Measurements from ENCODE around the gene GPD2.

The GPD2 gene

DNA sequence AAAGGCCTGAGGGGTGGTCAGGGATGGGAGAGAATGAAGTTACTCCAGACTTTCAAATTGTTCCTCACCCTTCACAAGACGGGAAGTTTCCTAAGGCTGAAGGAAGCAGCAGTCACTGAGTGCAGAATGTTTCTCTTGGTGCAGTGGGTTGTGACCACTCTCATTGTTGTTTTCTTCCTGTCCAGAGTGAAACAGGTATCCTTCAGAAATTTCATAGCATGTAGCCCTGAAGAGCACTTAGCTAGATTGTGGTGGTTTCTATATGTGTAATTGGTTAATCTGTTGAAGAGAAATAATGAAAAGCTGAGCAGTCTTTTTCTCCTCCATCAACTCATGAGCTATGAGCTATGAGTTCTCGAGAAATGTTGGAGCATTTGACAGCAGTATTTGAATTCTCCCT, 96.8 kb downstream of the GPD2 start:
- no peak for DNase-seq (ENCODE audit: low spot score)

DNA sequence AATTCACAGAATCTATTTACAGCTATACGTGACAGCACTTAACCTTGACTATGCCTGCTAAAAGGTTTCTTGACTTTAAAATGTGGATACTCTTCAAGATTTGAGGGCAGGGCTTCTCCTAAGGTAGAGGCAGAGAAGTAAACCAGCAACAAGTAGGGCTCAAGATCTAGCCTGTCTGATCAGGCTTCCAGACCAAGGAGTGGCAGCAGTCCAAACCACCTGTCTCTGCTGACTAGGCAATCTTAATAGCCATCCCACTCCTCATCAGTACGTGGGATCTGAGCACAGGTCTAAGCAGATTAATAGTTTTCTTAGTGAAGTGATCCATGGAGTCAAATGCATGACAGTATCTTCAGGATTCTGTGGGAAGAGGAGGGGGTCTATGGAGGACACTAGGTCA, 100.4 kb downstream of the GPD2 start:
- DNase-seq (ENCODE audit: low spot score): no peak

DNA sequence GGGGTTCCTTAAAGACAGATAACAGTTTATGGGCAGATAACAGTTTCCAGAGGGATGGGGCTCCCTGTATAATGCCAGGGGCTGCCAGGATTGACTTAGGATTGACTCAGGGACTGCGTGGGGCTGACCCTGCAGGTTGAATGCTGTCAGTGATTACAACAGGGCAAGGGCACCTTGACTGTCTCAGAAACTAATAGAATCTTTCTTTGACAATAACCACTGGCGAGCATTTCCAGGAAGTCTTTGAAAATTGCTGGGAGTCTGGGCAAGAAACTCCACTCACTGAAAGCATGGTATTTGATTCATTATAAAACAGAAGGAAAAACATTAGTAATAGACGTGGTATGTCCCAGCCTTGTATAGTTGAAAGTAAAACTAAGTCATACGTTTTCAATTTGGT, 101.0 kb downstream of the GPD2 start:
- DNase-seq (ENCODE audit: low spot score): no peak

DNA sequence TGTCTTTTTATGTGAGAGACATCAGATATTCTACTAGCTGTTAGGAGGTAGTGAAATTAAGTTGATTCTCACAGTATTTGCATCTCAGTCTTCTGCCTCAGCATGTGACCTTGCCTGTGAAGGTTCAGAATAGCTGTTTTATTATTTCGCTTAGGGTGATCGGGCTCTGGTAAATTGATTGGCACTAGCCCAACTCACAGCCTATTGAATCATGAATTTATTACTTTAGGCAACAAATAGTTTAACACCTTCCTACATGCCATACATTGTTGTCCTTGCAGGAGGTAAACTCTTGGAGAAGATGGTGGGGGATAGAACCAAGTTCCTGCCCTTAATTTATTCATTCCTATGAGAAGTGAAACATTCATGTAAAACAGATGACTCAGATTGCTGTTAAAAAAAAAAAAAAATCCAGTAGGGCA, 101.9 kb downstream of the GPD2 start:
- DNase-seq (ENCODE audit: low spot score): no peak

DNA sequence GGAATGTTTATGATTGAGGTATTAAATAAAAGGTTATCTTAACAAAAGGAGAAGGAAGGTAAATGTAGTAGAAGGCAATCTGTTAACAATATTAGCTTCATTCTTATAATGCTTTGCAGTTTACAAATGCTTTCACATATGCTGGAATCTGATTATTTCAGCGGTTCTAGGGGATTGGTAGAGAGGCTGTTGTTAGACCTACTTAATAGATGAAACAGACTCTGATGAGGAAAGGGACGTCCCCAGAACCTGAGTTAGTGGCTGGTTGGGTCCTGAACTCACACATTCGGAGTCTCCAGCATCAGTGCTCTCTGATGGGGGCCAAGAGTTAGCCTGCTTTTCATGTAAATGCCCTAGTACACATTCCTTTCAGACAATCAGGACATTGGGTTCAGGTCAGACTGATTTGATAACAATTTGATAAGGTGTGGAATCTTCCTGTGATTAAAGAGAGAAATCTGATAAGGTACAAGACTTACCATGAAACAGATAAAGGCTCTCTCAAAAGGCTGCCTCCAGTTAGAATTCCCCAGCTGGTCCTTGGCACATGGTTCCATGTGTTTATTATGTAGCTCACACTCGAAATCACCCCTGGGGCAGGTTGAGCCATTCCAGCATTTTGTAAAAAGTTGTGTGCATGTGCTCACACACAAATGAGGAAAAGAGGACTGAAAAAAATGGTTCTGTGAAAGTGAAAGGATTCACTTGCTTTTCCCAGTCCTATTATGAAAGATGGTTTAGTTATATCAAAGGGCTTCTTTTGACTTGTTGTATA, 103.1 kb downstream of the GPD2 start:
- no peak for DNase-seq (ENCODE audit: low spot score)

DNA sequence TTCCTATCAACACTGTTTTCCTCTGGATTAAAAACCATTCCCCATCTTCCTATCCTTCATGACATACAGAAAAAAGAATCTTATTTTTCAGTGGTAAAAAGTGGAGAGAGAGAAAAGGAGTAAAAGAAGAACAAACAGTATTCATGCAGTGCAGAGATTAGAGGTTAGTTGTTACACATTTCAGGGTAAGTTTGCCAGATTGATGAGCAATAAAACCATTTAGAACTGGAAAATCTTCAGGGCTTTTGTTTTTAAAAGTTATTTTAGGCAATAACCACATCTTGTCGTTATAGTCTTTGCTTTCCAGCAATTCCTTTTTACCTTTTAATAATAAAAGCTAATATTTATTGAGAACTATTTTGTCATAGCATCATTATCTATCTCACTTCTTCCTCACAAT, 104.5 kb downstream of the GPD2 start:
- DNase-seq (ENCODE audit: low spot score): no peak

DNA sequence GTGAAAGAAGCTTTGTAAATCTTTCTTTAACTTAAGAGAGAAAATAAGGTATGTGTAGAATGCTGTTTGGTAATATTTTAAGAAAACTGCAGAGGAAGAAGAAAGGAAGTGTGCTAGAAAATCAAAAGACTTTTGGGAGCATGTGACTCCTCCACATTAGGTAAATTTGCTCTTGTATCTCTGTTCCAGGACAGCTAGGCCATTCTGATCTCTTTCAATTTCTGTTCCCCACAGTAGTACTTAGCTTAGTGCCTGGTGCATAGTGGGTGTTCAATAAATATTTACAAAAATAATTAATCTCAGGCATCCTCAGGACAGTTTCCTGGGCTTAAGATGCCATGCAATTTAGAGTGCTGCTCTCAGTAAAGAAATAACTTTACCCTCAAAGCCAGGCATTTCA, 105.0 kb downstream of the GPD2 start:
- DNase-seq (ENCODE audit: low spot score): no peak

DNA sequence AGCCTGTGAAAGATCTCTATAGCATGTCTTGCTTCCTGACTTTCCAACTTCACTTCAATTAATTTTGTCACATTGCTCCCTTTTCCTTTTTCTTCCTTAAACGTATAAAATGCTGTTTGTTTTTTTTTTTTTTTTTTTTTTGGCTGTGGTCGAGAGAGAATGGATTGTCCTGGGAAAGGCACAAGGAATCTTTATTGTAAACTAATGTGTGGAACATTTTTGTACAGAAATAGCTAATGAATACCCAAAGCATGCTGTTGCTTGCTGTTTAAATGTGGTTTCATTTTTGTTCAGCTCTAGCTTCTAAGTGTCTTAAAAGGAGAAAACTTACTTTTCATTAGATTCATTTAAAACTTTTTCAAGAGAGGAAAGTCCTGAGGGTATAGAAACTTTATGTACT, 105.5 kb downstream of the GPD2 start:
- no peak for DNase-seq (ENCODE audit: low spot score)

DNA sequence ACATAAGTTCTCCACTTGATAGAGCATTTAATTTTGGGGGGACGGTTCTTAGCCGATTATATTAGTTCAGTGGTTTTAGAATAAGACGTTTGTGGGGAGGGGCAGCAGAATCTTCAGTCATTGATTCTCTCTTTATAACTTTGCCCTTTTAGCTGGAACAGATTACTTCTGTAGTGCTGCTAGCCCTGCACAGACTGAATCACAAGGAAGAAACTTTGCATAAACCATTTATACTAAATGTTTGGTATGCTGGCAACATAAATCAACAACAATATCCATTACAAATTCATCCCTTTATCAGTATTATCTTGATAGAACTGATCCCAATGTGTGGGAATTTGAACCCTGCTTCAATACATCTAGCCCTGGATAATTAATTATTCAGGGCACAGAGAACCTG, 112.2 kb downstream of the GPD2 start:
- no peak for DNase-seq (ENCODE audit: low spot score)

DNA sequence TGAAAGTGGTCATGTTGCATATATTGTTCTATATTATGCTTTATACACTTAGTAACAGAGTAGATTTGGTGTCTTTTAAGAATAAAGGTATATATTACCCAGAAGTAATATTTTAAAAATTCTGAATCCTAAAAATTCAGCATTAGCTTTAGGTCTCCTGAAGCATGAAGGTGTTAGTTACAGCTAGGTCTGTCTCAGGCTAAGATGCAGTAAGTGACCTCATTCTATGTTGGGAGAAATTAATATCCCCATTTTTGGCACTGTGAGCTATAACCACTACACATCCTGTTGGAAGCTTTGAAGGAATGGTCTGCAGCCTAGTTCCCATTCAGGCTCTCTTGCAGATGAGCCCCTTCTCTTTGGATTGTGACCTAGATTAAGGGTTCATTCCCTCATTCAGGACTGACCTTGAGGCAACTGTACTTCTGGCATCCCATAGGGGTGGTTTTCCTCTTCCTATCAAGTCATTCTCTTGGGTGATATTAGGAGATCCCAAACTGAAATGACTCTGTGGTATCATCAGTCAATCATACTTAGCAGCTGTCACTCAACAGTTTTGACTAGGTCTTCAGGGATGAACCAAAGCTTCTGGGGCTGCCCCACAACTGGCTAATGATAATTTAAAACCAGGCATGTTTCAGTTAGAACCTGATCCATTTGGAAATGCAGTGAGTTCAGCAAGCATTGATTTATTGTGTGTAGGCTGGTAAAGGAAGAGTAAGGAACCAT, 117.7 kb downstream of the GPD2 start:
- no peak for DNase-seq (ENCODE audit: low spot score)

DNA sequence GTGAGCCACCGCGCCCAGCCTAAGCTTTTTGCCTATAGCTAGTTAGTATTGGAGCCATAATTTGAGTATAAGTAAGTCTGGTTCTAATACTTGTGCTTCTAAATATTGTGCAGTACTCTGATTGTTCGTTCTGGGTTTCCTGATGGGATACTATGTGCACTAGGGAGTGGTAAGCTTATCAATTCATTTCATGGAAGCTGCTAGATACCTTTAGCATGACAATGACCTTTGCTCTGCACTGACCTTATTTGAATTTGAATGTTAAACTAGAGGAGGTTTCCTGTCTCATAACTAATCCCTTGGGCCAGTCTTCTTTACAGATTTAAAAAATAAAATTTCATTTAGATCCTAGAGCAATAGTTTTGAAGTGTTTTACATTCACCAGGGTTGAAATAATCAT, 125.1 kb downstream of the GPD2 start:
- no peak for DNase-seq (ENCODE audit: low spot score)

DNA sequence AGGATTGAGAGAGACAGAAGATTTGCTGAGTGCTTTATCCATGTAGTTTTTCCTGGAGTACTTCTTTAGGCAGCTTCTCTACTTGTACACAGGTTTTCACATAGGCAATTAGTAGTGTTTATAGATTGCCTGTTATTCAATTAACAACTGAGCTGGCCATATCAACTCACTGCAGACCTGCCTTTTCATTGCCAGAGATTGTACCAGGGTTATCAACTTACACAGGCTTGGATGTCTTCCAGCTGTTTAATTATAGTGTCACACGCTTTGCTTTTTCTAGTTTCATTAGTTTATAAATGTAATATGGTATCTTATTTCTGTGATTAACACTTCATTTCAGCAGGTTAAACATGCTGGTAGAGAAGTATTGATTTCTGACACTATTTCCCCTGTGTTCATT, 125.9 kb downstream of the GPD2 start:
- DNase-seq (ENCODE audit: low spot score): no peak

DNA sequence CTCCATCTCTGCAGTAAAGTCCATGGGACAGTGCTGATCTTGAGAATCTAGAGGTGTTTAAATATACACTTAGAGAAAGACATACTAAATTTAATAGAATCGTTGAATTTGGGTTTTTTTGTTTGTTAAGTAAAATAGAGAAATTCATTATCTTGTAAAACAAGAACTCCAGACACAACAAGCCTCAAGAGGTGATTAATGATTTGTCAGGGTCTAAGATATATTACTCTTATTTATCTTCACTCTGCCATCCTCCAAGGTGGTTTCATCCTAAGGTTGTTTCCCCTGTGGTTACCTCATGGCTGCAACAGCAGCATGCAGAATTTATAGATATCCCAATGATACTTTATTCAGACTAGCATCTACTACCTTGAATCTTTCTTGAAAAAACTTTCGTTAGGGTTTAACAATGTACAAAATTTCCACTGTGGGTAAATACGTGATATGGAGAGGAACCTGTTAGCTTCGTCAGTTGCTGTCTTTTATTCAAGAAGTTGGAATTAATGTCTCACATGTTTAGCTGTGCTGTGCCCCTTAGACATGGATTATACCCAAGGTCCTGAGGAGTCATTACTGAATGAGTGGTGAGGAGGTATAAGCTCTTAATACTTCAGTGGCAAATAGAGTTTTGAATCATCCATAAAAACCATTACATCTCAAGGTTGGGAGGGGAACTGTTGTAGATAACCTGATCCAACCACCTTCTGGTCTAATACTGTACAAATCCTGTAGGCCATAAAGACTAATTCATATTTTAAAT, 128.0 kb downstream of the GPD2 start:
- DNase-seq (ENCODE audit: low spot score): no peak

DNA sequence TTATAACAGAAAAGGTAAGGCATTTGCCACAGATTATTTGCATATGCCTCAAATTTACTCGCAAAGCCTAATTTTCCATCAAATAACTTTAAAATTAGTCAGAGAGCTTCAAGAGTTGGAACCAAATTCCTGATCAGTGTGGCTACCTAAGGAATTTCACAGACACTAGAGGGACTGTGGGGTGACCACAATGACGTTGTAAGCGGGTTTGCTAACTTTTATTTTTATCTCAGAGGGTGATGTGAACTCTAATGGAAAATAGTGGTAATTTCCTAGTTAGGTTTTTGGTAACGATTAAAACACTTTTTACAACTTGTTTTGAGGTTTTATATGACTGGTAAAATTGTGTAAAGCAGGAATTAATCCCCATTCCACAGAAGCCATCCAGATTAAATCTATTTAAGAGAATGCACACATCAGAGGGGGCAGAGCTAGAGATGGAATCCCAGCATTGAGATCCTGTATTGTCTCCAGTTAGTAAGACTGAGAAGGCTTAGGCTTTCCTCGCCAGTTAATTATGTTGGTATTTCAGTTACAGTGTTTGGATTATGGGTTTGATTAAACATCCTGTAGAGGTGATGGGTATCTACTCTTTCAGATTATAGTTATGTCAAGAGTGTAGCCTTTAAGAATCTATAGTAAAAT, 129.0 kb downstream of the GPD2 start:
- DNase-seq (ENCODE audit: low spot score): no peak

DNA sequence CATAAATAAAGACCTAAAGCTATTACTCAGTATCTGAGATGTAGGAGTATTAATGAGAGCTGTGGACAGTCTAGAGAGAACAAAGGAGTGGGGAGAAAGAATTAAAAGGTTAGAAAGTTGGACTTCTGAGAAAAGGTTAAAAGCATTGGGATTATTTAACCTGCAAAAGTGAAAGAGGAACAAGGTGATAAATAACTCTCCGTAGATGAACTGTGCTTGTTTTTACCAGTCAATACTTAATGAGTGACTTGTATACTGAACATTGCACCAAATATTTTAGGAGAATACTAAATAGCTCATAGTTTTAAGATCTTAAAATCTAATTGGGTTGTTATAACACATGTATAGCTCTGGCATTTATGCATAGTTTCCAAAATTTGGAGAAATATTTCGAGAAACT, 137.5 kb downstream of the GPD2 start:
- DNase-seq (ENCODE audit: low spot score): no peak

DNA sequence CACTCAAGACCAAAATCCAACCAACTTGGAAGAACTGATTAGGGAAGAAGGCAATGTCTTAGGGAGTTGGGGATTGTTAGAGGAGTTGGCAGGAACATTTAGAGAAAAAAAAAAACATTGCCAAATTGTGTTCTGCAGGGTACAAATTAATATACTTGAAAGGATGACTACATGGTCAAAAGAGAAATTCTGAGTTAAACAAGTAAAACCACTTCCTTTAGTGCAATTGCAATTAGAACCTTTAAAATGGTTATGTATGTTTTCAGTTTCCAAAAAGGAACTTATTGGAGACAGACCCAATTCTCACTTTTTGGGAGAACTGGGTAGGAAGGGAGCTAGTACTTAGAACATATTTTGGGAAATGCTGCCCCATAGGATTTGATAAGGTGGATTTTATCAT, 137.9 kb downstream of the GPD2 start:
- no peak for DNase-seq (ENCODE audit: low spot score)

DNA sequence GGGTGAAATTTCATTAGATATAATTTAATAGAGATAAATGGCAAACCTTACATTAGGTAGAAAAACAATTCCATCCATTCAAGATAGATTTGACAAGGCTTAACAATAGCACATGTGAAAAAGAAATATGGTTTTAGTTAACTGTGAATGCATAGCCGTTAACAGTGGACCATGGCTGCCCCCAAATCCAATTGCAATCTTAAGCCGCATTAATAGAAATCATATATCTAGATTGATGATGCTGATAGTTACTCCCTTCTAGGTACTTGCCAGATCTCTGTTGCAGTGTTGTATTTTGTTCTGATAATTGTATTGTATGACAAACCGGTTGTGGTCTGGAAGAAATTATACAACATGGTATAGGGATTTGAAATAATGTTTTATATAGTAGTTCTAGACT, 139.8 kb downstream of the GPD2 start:
- no peak for DNase-seq (ENCODE audit: low spot score)

DNA sequence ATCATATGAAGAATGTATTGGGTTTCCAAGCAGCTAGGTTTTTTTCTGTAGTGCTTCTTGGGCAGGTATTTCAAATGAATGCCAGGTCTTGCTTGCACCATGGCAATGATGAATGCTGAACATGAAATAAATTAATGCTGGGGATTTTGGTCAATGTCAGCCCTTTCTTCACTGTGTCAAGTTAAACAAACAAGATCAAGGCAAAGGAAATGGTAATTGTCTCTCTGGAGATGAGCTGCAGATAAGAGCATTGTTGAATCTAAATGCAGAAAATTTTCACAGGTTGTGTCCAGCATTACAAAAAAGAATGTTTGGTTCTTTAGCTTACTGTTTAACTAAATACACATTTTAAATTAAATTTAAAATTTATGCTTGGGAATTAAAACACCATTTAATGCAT, 144.3 kb downstream of the GPD2 start:
- no peak for DNase-seq (ENCODE audit: low spot score)

DNA sequence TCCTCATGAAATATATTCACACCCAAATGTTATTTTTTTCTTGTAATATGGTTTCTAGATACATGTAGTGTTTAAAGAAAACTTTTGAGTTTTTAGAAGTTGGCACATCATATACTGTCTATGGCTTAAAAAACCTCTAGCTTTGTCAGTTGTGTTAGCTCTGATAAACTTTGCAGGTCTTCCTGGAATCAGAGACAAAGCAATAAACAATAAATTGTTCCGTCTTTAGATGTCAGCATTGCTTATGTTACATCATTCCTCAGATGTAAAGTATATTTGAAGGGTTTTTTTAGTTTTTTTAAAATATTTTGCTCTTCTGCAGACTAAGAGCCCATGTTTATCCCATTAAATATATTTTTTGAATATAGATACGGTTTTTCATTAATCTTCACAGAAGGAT, 145.1 kb downstream of the GPD2 start:
- DNase-seq (ENCODE audit: low spot score): no peak

DNA sequence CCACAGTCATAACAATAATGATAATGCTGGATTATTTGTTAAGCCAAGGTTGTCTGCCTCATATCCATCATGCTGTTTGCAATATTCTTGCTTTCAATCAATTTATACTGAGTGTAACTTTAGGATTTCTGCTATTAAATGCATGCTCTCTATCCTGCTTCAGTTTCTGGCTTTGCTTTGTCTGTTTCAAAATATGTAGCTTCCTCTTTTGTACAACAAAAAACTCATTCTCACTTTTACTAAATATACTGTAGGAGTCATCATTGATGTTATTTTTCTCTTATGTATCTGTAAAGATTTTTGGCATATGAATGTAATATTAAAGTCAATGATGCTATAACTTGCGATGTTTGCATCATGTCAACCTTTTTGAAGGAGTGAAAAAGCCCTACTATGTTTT, 149.3 kb downstream of the GPD2 start:
- DNase-seq (ENCODE audit: low spot score): no peak

DNA sequence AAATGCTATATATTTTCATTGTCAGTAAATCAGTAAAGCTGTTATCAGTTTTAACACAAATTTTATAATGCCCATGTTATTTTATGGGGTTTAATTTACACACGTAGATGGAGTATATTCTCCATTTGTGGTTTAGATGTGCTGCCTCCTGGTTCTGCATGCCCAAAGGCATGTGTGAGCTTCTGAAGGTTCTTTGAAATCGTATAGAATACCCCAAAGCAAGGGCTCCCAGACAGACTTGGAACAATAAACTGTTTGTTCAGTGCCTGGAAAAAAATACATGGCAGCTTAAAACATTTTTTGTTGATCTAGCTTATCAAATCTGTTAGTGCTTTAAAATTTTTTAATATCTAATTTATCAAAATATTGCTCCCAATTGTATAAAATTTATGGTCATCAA, 150.4 kb downstream of the GPD2 start:
- no peak for DNase-seq (ENCODE audit: low spot score)

DNA sequence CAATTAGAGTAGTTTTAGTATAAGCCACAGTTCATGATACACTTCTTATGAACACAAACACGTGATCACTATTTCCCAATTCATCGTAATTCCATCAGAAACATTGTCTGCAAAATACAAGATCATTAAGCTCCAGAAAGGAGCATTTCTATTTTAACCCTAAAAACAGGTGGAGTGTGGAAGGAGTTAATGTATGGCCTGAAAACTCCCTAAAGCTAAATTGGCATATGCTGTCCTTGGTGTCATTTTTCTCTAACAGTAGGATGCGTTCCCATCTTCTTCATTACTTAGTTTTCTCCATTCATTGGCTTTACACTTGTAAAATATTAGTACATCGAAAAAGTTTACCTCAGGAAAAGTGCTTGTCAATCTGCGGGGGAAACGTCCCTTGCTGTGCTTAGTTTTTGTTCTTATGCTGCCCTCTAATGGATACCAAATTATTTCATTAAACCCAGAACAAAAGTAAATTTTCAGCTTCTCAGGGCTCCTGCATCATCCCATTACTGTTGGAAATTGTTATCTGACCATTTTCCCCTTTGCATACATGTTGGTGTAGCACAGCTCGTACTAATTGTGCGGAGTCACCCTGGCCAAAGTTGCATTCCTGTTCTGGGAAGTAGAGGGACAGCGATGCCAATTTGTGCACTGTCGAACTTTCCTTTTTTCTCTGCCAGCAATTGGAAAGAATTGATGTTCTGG, 153.4 kb downstream of the GPD2 start:
- peak; percentile 45 for DNase-seq (ENCODE audit: low spot score)

Data from D341Med (cell line).